HPDE6-E6E7 (cell line): ENCODE measurements around the gene ZNF675.
"Not testable (repeated sequence)": the region's sequence is repeated elsewhere in the genome, so short reads cannot be mapped to it uniquely, and the experiment has no call there.

ENCODE experiments used
- DNase-seq: peaks from one replicate; pipeline ENCODE4 v3.0.0; 2011; ENCODE audit warnings: missing footprints; ENCODE audit errors: extremely low spot score

ZNF675 gene

GRCh38 chr19:23686621-23687423 is at the start of gene ZNF675:
Gene ZNF675, minus strand, starts transcription at chr19:23687212. Its CDS starts 179 bp downstream, at chr19:23687033.
- DNase-seq = peak; percentile 73

- DNase-seq = not testable (repeated sequence)
These were observed 43.9 kb upstream of the ZNF675 start for GRCh38 chr19:23730729-23731465.

DNA sequence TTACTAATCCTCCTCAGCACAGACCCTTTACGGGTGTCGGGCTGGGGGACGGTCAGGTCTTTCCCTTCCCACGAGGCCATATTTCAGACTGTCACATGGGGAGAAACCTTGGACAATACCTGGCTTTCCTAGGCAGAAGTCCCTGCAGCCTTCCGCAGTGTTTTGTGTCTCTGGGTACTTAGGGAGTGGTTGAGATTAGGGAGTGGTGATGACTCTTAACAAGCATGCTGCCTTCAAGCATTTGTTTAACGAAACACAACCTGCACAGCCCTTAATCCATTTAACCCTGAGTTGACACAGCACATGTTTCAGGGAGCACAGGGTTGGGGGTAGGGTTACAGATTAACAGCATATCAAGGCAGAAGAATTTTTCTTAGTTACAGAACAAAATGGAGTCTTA is 37.1 kb upstream of the ZNF675 start:
- not testable (repeated sequence) for DNase-seq

DNA sequence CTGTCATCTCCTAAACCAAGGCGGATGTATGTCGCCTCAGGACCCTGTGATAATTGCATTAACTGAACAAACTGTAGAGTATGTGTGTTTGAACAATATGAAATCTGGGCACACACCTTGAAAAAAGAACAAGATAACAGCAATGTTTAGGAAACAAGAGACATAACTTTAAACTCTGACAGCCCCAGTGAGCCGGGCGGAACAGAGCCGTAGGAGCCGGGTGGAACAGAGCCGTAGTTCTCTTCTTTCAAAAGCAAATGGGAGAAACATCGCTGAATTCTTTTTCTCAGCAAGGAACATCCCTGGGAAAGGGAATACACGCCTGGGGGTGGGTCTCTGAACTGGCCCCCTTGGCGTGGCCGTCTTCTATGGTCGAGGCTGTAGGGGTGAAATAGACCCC is 31.8 kb upstream of the ZNF675 start:
- no peak for DNase-seq

DNA sequence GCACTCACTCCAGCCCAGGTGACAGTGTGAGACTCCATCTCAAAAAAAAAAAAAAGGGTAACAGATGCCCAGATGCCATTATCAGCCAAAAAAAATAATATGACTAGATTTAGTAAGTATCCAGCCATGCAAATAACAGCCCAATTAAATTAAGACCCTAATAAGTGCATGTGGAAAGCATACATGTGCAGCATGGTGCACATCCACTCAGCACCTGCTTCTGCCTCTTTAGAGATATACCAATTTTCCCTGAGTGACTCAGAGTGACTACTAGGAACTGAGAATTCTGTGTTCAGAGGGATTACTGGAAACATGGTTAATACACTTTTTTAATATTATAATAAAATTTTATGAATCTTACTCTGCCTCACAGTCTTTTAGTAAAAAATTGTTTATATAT is 29.8 kb upstream of the ZNF675 start:
- DNase-seq = no peak

DNA sequence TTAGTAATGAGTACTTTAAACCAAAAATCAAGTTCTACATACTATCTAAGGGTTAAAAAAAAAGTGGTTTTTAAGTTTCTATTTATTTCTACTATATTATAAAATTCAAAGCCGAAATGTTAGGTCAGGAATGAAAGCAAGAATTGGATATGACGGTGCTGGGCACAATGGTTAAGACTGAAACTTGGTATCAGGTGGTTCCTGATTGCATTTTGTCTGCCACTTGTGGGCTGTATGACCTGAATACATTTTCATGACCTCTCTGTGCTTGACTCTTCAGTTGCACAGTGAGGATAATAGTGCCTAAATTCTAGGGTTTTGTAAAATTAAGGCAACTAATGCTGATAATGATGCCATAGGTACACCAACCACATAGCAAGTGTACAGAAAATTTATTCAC is 22.3 kb upstream of the ZNF675 start:
- no peak for DNase-seq

GRCh38 chr19:23706657-23707056 is 19.6 kb upstream of the ZNF675 start:
- DNase-seq = no peak

DNA sequence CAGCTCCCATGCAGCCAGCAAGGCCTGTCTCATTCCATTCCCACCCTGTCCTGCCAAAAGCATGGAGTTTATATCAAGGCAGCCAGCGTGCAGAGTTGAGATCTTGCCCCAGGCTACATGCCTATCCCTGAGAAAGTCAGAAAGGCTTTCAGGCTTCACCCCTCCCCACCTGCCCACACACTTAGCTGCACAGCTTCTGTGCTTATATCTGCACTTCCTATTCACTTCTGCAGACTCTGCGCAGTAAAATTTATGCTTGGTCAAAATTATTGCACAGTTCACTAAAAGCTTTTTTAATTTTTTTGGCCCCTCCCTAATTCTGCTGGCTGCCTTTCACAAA is 12.5 kb upstream of the ZNF675 start:
- peak; percentile 43 for DNase-seq

DNA sequence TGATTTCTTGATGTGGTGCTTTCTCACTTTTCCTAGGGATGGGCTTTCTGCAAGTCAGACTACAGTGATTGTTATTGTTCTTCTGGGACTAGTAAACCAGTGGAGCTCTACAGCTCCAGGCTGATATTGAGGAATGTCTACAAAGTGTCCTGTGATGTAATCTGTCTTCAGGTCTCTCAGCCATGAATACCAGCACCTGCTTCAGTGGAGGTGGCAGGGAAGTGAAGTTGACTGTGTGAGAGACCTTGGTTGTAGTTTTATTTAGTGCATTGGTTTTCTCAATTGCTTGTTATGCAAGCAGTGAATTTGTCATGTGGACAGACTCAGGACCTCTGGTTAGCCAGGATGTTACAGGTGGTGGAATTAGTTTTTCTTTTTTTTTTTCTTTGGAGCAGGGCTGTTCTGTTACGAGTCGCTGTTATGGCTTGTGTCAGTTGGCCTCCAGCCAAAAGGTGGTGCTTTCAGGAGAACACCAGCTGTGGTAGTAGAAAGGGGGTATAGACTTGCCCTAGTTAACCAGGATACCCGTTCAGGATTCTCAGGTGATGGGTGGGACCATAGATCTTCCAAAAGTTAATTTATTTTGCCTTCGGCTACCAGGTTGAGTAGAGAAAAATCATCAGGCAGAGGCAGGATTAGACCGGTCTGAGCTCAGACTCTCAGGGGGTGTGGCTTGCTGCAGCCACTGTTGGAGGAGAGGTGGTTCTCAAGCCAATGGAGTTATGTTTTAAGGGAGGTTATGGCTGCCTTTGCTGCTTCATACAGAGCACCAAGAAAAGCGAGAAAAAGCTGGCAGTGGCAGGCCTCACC is 11.9 kb upstream of the ZNF675 start:
- peak; percentile 52 for DNase-seq

GRCh38 chr19:23692937-23693336 is 5.9 kb upstream of the ZNF675 start:
- DNase-seq = not testable (repeated sequence)

DNA sequence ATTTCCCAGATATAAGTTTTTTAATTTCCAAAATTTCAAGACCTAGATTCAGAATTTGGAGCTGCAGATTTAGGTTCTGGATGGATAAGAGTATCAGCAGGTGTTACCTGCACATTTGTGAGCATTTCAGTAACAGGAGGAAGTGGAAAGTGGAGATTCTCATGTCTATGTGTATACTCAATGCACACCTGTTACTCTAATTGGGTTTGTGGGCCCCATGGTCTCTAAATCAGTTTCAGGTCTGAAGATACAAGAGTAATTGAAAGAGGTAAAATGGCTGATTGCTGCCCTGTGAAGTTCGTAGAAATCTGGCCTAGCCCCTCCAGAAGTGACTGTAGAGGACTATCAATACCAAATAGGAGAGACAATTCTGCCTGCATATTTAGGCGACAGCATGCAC is 13.9 kb downstream of the ZNF675 start:
- DNase-seq = no peak

DNA sequence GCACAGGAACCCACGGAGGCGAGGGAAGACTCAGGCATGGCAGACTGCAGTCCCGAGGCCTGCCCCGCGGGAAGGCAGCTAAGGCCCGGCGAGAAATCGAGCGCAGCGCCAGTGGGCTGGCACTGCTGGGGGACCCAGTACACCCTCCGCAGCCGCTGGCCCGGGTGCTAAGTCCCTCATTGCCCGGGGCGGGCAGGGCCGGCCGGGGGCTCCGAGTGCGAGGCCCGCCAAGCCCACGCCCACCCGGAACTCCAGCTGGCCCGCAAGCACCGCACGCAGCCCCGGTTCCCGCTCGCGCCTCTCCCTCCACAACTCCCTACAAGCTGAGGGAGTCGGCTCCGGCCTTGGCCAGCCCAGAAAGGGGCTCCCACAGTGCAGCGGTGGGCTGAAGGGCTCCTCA is 18.4 kb downstream of the ZNF675 start:
- not testable (repeated sequence) for DNase-seq

GRCh38 chr19:23665651-23666410 is 21.2 kb downstream of the ZNF675 start:
- no peak for DNase-seq

GRCh38 chr19:23649817-23650216 is 37.2 kb downstream of the ZNF675 start:
- DNase-seq = not testable (repeated sequence)
